ENCODE measurements around the gene CAPN9.
A peak's percentile ranks its signal among the peaks of the same experiment; 100 is the strongest.

Gene CAPN9

DNA sequence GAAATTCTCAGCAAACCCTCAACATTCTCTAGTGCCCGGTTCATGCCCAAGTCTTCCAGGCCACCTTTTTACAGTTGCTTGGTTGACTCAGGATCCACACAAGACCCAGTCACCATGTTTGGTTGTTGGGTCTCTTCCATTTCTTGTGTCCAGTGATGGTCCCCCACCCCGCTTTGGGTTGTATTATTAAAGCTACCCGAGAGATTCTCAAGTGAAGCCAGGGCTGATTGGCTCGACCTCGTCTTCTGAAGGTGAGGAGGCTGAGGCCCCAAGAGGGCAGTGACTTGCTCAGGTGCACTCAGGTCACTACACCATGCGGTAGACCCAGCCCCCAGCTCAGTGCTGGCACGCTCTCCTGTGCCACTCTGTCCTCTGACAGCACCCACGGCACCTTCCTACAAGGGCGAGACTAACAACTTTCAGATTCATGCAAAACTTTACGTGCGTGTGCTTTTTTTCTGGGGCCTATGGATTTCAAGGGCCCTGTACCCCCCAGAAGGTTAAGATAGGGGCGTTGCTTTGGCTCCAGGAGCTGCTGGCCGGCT is 50.3 kb downstream of the CAPN9 start:
- no peak for DNase-seq (ENCODE audit: extremely low read depth, low read depth)
- TF ChIP-seq, protein P1, sequence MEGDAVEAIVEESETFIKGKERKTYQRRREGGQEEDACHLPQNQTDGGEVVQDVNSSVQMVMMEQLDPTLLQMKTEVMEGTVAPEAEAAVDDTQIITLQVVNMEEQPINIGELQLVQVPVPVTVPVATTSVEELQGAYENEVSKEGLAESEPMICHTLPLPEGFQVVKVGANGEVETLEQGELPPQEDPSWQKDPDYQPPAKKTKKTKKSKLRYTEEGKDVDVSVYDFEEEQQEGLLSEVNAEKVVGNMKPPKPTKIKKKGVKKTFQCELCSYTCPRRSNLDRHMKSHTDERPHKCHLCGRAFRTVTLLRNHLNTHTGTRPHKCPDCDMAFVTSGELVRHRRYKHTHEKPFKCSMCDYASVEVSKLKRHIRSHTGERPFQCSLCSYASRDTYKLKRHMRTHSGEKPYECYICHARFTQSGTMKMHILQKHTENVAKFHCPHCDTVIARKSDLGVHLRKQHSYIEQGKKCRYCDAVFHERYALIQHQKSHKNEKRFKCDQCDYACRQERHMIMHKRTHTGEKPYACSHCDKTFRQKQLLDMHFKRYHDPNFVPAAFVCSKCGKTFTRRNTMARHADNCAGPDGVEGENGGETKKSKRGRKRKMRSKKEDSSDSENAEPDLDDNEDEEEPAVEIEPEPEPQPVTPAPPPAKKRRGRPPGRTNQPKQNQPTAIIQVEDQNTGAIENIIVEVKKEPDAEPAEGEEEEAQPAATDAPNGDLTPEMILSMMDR (IDR thresholded peaks at IDR 0.05; ENCODE audit: low read depth, low read length, missing control alignments), result no peak
- no peak overlapping the region for H3K4me3 ChIP-seq (replicated peaks; ENCODE audit: low read depth, low read length)

DNA sequence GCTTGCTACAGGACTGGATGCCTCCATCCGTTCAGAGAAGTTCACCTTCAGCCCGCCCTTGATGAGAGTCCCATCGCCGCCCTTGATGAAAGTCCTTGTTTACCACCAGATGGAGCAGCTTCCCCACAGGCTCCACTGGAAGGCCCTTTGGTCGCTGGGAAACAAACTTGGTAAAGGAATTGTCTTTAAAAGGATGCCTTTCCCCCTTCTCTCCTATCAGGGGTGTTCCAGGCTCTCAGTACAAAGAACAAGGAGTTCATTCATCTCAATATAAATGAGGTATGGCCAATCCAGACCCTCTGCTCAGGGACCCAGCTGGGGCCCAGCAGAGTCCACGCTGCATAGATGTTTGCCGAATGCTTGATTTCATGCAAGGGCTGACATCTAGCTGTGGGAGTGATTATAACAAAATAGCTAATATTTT is 50.8 kb downstream of the CAPN9 start:
- no peak overlapping the region for H3K4me3 ChIP-seq (replicated peaks; ENCODE audit: low read depth, low read length)
- TF ChIP-seq, protein P1 (IDR thresholded peaks at IDR 0.05; ENCODE audit: low read depth, low read length, missing control alignments), result peak; percentile 83
- DNase-seq (ENCODE audit: extremely low read depth, low read depth), result peak; percentile 36

DNA sequence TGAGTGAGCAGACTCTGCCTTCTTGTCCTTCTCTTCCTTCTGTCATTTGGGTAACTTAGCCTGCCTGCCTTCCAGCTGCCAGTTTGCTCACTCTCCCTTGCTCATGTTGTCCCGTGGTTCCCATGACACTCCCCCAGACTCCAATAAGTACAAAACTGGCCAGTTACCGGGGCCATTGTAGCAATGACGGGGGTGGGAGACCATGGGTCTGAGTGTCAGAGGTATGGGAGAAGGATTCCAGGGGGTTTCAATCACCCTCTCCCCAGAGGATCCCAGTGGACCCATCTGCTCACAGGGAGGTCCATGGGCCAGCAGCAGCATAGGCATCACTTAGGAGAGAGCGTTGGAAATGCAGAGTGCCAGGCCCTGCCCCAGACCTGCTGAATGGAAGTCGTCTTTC is 51.3 kb downstream of the CAPN9 start:
- DNase-seq (ENCODE audit: extremely low read depth, low read depth), result no peak
- TF ChIP-seq, protein P1 (IDR thresholded peaks at IDR 0.05; ENCODE audit: low read depth, low read length, missing control alignments), result no peak
- H3K4me3 ChIP-seq (replicated peaks; ENCODE audit: low read depth, low read length), result no peak overlapping the region

DNA sequence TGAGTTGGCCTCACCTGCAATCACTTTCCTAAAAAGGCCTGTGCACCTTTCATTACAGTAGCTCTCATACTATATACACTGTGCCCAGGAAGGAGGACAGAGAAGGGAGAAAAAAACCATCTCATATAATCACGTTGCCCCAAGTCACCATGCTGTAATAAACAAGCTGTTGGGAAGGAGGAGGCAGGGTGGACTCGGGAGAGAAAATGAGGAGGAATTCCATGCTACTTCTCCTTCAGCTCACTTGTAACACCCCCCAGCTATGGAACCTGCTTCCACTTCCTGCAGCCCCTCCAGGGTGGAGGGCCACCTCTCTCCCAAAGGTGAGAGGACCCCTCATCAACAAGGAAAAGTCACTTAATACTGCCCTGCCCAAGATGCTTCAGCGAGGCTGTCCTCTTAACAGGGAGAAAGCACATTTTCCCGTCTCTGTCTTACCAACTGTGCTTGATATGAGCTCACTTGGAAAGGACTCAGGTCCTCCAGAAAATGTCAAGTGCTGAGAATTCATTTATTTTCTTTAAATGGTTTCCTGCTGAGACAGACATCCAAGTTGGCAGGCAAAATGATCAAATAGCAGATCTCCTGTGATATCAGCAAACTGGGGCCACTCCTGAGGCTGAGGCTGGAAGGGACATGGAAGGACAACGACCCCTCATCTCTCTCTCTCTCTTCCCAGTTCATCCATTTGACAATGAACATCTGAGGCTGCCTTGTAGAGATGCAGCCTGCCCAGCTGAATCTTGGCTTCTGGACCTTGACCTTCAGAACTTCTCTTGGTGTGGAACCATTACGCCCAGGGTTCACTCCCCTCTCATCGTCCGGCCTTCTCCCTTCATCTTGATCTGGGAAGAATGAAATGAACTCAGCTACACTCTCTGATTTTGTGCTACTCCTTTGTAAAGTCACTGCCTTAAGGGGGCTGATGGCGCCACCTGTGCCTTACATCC is 54.0 kb downstream of the CAPN9 start:
- TF ChIP-seq, protein P1 (IDR thresholded peaks at IDR 0.05; ENCODE audit: low read depth, low read length, missing control alignments), result no peak
- no peak overlapping the region for H3K4me3 ChIP-seq (replicated peaks; ENCODE audit: low read depth, low read length)
- DNase-seq (ENCODE audit: extremely low read depth, low read depth), result no peak

GRCh38 chr1:230804396-230804795 is 57.2 kb downstream of the CAPN9 start:
- TF ChIP-seq, protein P1 (IDR thresholded peaks at IDR 0.05; ENCODE audit: low read depth, low read length, missing control alignments), result no peak
- DNase-seq (ENCODE audit: extremely low read depth, low read depth), result no peak

DNA sequence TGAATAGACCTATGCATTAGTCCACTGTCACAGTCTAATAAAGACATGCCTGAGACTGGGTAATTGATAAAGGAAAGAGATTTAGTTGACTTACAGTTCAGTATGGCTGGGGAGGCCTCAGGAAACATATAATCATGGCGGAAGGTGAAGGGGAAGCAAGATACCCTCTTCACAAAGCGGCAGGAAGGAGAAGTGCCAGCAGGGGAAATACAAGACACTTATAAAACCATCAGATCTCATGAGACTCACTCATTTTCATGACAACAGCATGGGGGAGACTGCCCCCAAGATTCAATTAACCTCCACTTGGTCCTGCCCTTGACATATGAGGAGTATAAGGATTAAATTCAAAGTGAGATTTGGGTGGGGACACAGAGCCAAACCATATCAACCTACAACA is 59.4 kb downstream of the CAPN9 start:
- H3K4me3 ChIP-seq (replicated peaks; ENCODE audit: low read depth, low read length), result no peak overlapping the region
- TF ChIP-seq, protein P1 (IDR thresholded peaks at IDR 0.05; ENCODE audit: low read depth, low read length, missing control alignments), result no peak
- no peak for DNase-seq (ENCODE audit: extremely low read depth, low read depth)

More at GRCh38 chr1:230804396-230804795, 57.2 kb downstream of the CAPN9 start:
- no peak overlapping the region for H3K4me3 ChIP-seq (replicated peaks; ENCODE audit: low read depth, low read length)

Data from HFF-Myc (cell line).